ENCODE results near the gene FAM209B.
A peak's percentile ranks its signal among the peaks of the same experiment; 100 is the strongest.
"Not testable (repeated sequence)": the region's sequence is repeated elsewhere in the genome, so short reads cannot be mapped to it uniquely, and the experiment has no call there.

Gene FAM209B

DNA sequence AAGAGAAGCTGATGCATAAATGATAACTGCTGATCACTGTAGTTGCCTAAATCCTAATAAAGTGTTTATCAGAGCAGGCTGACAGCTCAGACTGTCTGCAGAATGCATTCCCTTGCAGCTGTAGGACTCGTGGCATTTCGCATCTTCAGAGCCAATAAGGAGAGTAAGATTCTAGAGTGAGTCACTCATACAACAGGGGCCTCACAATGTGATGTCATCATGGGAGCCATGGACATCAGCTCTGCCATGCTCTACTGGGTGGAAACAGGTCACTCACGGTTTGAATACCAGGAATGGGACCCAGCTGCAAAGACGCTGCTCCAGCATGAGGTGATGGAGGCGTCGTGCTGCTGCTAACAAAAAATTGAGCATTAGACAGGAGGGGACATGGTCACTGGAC lies 7.4 kb downstream of the FAM209B start:
- DNase-seq (ENCODE audit: low spot score) = no peak

- no peak for DNase-seq (ENCODE audit: low spot score)
Observed at GRCh38 chr20:56542489-56543030, 9.5 kb downstream of the FAM209B start.

DNA sequence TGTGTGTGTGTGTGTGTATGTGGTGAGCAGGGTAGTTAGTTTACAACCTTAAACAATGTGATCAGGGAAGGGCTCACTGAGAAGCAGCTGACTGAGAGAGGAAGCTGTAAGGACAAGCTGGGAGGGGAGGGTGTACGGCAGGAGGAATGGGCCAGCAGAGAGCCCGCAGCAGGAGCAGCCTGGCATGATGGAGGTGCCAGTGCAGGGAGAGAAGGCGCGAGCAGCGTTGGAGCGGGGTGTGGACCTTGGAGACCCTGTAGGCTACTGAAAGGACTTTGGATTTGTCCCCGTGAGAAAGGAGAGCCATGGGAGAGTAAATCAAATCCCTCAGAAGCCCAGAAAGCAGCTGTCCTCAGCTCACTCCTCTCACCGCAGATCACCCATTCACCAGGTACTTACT lies 18.5 kb downstream of the FAM209B start:
- no peak for DNase-seq (ENCODE audit: low spot score)

DNA sequence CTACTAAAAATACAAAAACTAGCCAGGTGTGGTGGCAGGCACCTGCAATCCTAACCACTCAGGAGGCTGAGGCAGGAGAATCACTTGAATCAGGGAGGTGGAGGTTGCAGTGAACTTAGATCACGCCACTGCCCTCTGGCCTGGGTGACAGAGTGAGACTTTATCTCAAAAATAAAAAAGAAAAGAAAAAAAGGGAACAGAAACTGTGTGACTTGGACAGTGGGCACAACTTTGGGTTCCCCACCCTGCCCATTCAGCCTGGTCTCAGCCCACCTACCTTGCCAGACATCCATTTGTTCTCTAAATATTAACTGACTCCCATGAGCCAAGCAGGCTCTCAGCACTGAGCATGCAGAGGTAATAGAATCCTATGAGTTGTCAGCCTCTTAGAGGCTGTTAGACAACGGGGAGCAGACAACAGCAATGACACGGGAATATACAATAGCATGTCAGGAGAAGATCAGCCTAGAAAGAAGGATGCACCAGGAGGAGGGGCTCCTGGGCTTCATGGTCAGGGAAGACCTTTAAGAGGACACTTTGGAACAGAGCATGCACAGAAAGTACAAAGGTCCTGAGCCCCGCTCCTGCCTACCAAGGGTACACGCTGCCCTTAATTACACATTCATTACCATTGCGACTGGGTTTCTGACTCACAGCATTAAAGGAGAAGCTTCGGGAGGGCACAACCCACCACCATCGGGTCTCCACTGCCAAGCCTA lies 20.0 kb downstream of the FAM209B start:
- DNase-seq (ENCODE audit: low spot score) = no peak

DNA sequence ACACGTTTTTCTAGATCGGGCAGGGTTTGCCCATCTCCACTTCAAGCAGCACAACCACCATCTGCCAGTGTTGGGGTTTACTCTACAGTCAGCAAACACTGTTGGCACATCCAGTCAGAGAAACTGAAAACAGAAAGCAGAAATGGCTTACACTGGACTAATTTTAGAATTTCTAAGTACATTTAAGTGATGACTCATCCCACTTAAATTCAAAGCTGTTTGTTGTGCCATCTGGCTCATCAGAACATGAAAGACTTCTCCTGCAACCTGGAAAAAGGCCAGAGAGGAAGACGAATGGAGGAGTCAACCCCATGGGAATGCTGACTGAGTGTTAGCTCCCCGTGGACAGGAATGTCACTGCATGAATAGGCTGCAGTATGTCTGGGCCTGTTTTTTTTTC lies 21.8 kb downstream of the FAM209B start:
- peak; percentile 93 for DNase-seq (ENCODE audit: low spot score)

GRCh38 chr20:56558968-56559367 lies 25.9 kb downstream of the FAM209B start:
- DNase-seq (ENCODE audit: low spot score) = no peak

GRCh38 chr20:56564526-56564925 lies 31.5 kb downstream of the FAM209B start:
- DNase-seq (ENCODE audit: low spot score) = not testable (repeated sequence)

- no peak for DNase-seq (ENCODE audit: low spot score)
Observed at GRCh38 chr20:56565511-56565910, 32.5 kb downstream of the FAM209B start.

GRCh38 chr20:56566621-56567020 lies 33.6 kb downstream of the FAM209B start:
- DNase-seq (ENCODE audit: low spot score) = peak; percentile 54

- DNase-seq (ENCODE audit: low spot score) = no peak
Observed at GRCh38 chr20:56570832-56571231, 37.8 kb downstream of the FAM209B start.

GRCh38 chr20:56572172-56572571 lies 39.1 kb downstream of the FAM209B start:
- DNase-seq (ENCODE audit: low spot score) = no peak

DNA sequence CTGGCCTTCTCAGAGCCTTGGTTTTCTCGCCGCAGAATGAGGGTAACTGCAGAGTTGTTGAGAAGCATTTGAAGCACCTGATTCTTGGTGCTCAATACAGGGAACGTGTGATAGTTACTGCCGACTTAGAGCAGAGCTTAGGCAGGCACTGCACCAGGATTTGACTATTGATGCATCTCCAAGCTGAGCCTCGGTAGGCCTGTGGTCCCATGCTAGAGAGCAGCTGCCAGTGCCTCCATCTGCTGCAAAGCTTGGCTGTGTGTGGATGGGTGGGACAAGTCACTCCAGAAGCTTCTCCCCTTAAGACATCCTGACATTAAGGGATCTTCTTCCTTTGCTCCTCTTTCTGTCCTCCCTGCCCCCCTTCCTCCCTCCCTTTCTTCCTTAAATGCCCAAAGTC lies 40.9 kb downstream of the FAM209B start:
- no peak for DNase-seq (ENCODE audit: low spot score)

DNA sequence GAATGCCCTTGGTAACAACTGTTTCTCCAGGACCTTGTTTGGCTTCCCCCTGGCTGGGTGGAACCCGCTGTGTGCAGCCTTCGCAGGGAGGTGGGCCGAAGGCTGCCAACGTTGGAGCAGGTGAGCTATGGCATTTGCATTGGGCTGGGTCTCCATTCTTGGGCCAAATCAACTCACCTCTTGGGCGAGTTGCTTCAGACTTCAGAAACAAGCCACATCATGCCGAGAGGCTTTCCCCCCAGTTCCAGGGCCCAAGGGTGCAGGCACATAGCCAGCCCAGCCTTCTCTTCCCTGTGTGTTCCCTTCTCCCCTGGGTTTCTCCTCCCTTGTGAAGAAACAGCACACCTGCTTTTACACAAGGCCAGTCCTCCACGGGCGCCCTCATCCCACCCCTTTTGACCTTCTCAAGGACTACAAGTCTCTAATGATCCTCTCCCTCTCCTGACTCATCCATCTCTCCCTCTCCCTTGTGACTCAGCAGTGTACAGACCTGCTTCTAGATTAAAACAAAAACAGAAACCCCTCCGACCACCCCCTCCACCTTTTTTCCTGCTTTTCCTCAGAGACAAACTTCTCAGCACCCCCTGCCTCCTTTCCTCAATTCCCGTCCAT lies 41.6 kb downstream of the FAM209B start:
- DNase-seq (ENCODE audit: low spot score) = no peak

DNA sequence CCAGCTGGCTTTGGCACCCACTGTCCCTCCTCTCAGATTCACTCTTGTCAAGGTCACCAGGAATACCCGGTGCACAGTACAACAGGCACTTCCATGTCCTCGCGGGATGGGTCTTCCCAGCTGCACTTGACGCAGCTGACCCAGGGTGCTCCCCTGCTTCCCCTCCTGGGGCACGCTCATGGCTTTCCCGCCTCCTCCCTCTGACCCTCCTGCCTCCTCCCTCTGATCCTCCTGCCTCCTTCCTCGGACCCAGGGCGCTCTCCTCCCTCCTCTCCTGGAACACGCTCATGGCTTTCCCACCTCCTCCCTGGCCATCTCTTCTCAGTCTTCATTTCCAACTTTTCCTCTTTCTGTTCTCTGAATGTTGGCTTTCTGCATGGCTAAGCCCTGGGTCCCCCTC lies 42.1 kb downstream of the FAM209B start:
- no peak for DNase-seq (ENCODE audit: low spot score)

- DNase-seq (ENCODE audit: low spot score) = no peak
Observed at GRCh38 chr20:56575961-56576360, 42.9 kb downstream of the FAM209B start.

DNA sequence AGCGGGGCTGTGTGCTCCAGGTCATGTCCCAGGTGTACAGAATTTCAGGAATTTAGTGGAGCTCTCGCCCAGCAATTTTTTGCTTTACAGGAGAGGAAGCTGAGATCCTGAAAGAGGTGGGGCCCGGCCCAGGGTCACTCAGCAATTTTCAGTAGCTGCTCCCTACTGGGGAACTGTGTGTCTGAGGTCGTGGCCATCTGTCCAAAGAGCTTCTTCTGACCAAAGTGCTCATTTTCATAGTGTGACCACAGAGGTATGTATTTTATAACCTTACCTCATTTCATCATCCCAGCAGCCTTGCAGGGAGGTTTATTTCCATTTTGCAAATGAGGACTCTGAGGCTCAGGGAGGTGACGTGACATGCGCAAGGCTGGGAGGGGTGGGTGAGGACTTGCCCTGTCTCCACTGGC lies 46.3 kb downstream of the FAM209B start:
- no peak for DNase-seq (ENCODE audit: low spot score)

- no peak for DNase-seq (ENCODE audit: low spot score)
Observed at GRCh38 chr20:56580226-56580625, 47.2 kb downstream of the FAM209B start.

DNA sequence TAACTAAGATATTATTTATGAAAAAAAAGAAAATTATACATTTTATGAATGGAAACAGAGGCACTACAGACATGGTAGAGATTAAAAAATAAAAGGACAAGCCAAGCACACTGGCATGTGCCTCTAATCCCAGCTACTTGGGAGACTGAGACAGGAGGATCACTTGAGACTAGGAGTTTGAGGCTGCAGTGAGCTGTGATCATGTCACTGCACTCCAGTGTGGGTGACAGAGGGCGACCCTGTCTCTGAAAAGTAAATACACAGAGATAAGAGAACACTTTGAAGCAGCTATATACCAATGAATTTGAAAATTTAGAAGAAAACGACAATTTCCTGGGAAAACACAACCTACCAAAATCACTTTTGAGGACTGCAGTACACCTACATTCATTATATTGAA lies 48.7 kb downstream of the FAM209B start:
- DNase-seq (ENCODE audit: low spot score) = no peak

- no peak for DNase-seq (ENCODE audit: low spot score)
Observed at GRCh38 chr20:56582542-56582941, 49.5 kb downstream of the FAM209B start.

- DNase-seq (ENCODE audit: low spot score) = no peak
Observed at GRCh38 chr20:56584916-56585315, 51.9 kb downstream of the FAM209B start.

All from LoVo (cell line).